Measurements from ENCODE around the gene PTPRT.

The PTPRT gene

GRCh38 chr20:42435230-42435629, 754.5 kb downstream of the PTPRT start:
- DNase-seq, result no peak

- DNase-seq, result no peak
Observed at GRCh38 chr20:42432496-42433334, 757.0 kb downstream of the PTPRT start.

GRCh38 chr20:42430598-42430997, 759.1 kb downstream of the PTPRT start:
- no peak for DNase-seq

- DNase-seq, result no peak
Observed at GRCh38 chr20:42429761-42430458, 759.8 kb downstream of the PTPRT start.

- DNase-seq, result no peak
Observed at GRCh38 chr20:42419814-42420532, 769.7 kb downstream of the PTPRT start.

- no peak for DNase-seq
Observed at GRCh38 chr20:42406826-42407225, 782.9 kb downstream of the PTPRT start.

- DNase-seq, result no peak
Observed at GRCh38 chr20:42402455-42402854, 787.3 kb downstream of the PTPRT start.

GRCh38 chr20:42401613-42402012, 788.1 kb downstream of the PTPRT start:
- no peak for DNase-seq

- DNase-seq, result no peak
Observed at GRCh38 chr20:42399802-42400201, 789.9 kb downstream of the PTPRT start.

- no peak for DNase-seq
Observed at GRCh38 chr20:42392442-42392841, 797.3 kb downstream of the PTPRT start.

GRCh38 chr20:42391807-42392206, 797.9 kb downstream of the PTPRT start:
- no peak for DNase-seq

GRCh38 chr20:42380287-42380686, 809.4 kb downstream of the PTPRT start:
- DNase-seq, result no peak

GRCh38 chr20:42379385-42379784, 810.3 kb downstream of the PTPRT start:
- DNase-seq, result no peak

GRCh38 chr20:42378826-42379225, 810.9 kb downstream of the PTPRT start:
- DNase-seq, result no peak

- no peak for DNase-seq
Observed at GRCh38 chr20:42376131-42376530, 813.6 kb downstream of the PTPRT start.

- no peak for DNase-seq
Observed at GRCh38 chr20:42373049-42373448, 816.7 kb downstream of the PTPRT start.

GRCh38 chr20:42370075-42370474, 819.6 kb downstream of the PTPRT start:
- DNase-seq, result no peak

GRCh38 chr20:42368910-42369309, 820.8 kb downstream of the PTPRT start:
- DNase-seq, result no peak

GRCh38 chr20:42366626-42367025, 823.1 kb downstream of the PTPRT start:
- no peak for DNase-seq

- DNase-seq, result no peak
Observed at GRCh38 chr20:42364446-42364845, 825.3 kb downstream of the PTPRT start.

- no peak for DNase-seq
Observed at GRCh38 chr20:42361402-42361970, 828.2 kb downstream of the PTPRT start.

- DNase-seq, result no peak
Observed at GRCh38 chr20:42360621-42361020, 829.1 kb downstream of the PTPRT start.

GRCh38 chr20:42359617-42360016, 830.1 kb downstream of the PTPRT start:
- DNase-seq, result no peak
